Measurements from ENCODE around the gene CA10. TPM values are rescaled to one million over a fixed set of nuclear protein-coding genes. Genes with fewer than 3 reads are reported as not detected.

Gene CA10
- polyA plus RNA-seq, 6 donors from 2014 or later = not detected

- no peak overlapping the region for H3K27ac Mint-ChIP-seq
- no peaks in the 10 kb centered on the region for H3K9me3 Mint-ChIP-seq
- peaks cover 26 to 34% (median 31%) of the 10 kb centered on the region in 3 donors for H3K27me3 Mint-ChIP-seq
- DNase-seq = no peak
- H3K4me3 Mint-ChIP-seq = no peak overlapping the region
- no peak for ATAC-seq (ENCODE audit: low read depth in 2 of 2)
- peaks cover 0 to 3% (median 0%) of the 10 kb centered on the region in 3 donors for H3K4me1 Mint-ChIP-seq
- H3K36me3 Mint-ChIP-seq = no peaks in the 10 kb centered on the region
Observed at GRCh38 chr17:51765282-51766135, 393.0 kb downstream of the CA10 start.

GRCh38 chr17:51764387-51764971 is 394.0 kb downstream of the CA10 start:
- peaks cover 29 to 42% (median 36%) of the 10 kb centered on the region in 3 donors for H3K27me3 Mint-ChIP-seq
- no peak overlapping the region for H3K27ac Mint-ChIP-seq
- peaks cover 0 to 2% (median 0%) of the 10 kb centered on the region in 7 donors for H3K9me3 Mint-ChIP-seq
- H3K36me3 Mint-ChIP-seq = no peaks in the 10 kb centered on the region
- DNase-seq (no peak), ATAC-seq (ENCODE audit: low read depth in 2 of 2) (no peak)
- H3K4me1 Mint-ChIP-seq = peaks cover 0 to 3% (median 0%) of the 10 kb centered on the region in 3 donors
- H3K4me3 Mint-ChIP-seq = no peak overlapping the region

GRCh38 chr17:51763058-51763457 is 395.5 kb downstream of the CA10 start:
- peaks cover 0 to 2% (median 0%) of the 10 kb centered on the region in 7 donors for H3K9me3 Mint-ChIP-seq
- peaks cover 29 to 48% (median 36%) of the 10 kb centered on the region in 3 donors for H3K27me3 Mint-ChIP-seq
- DNase-seq = no peak
- no peak overlapping the region for H3K4me3 Mint-ChIP-seq
- no peak for ATAC-seq (ENCODE audit: low read depth in 2 of 2)
- H3K4me1 Mint-ChIP-seq = peaks cover 0 to 3% (median 0%) of the 10 kb centered on the region in 3 donors
- H3K27ac Mint-ChIP-seq = no peak overlapping the region
- no peaks in the 10 kb centered on the region for H3K36me3 Mint-ChIP-seq

GRCh38 chr17:51761105-51761504 is 397.4 kb downstream of the CA10 start:
- ATAC-seq (ENCODE audit: low read depth in 2 of 2) (no peak), DNase-seq (no peak)
- no peak overlapping the region for H3K27ac Mint-ChIP-seq
- peaks cover 0 to 2% (median 0%) of the 10 kb centered on the region in 7 donors for H3K9me3 Mint-ChIP-seq
- peaks cover 0 to 3% (median 0%) of the 10 kb centered on the region in 3 donors for H3K4me1 Mint-ChIP-seq
- H3K36me3 Mint-ChIP-seq = no peaks in the 10 kb centered on the region
- H3K27me3 Mint-ChIP-seq = peaks cover 29 to 48% (median 35%) of the 10 kb centered on the region in 3 donors
- H3K4me3 Mint-ChIP-seq = no peak overlapping the region

DNA sequence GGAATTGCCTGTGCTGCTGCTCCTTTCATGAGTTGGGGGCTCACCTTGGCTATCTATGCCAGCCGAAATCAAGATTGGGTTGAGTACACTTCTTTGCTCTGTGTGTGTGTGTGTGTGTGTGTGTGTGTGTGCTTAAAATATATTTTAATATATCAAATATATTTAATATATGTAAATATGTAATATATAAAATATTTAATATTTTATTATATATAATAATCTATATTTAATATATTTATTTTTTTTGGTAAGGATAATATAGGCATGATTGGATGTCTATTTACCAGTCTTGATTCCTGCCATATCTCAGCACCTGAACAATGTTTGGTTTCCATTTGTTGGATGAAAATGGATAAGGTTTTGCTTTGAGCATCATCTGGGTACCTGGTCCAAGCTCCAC is 399.3 kb downstream of the CA10 start:
- Mint-ChIP-seq H3K9me3 (peaks cover 0 to 2% (median 0%) of the 10 kb centered on the region in 7 donors), H3K36me3 (no peaks in the 10 kb centered on the region), H3K27ac (no peak overlapping the region), H3K4me3 (no peak overlapping the region), H3K27me3 (peaks cover 20 to 37% (median 24%) of the 10 kb centered on the region in 3 donors), H3K4me1 (peaks cover 0 to 2% (median 0%) of the 10 kb centered on the region in 3 donors)
- ATAC-seq (ENCODE audit: low read depth in 2 of 2) (no peak), DNase-seq (no peak)

DNA sequence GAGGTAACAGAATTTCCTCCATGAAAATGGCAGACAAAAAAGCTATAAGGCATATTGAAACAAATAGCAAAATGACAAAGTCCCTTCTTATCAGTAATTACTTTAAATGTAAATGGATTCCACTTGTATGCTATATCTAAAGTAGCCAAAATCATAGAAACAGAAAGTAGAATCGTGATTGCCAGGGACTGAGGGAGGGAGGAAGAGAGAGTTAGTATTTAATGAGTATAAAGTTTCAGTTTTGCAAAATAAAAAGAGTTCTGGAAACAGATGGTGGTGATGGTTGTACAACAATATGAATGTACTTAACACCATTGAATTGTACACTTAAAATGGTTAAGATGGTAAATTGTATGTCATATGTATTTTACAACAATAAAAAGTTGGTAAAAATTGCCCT is 407.4 kb downstream of the CA10 start:
- Mint-ChIP-seq H3K27ac (no peak overlapping the region), H3K36me3 (no peaks in the 10 kb centered on the region), H3K4me3 (no peak overlapping the region), H3K27me3 (peaks cover 0 to 4% (median 0%) of the 10 kb centered on the region in 3 donors), H3K4me1 (no peaks in the 10 kb centered on the region), H3K9me3 (peaks cover 0 to 4% (median 0%) of the 10 kb centered on the region in 7 donors)
- no peak for ATAC-seq (ENCODE audit: low read depth in 2 of 2)
- no peak for DNase-seq

- no peaks in the 10 kb centered on the region for H3K36me3 Mint-ChIP-seq
- ATAC-seq (ENCODE audit: low read depth in 2 of 2) = no peak
- peaks cover 0 to 4% (median 0%) of the 10 kb centered on the region in 7 donors for H3K9me3 Mint-ChIP-seq
- H3K27ac Mint-ChIP-seq = no peak overlapping the region
- no peak overlapping the region for H3K4me3 Mint-ChIP-seq
- H3K27me3 Mint-ChIP-seq = peaks cover 0 to 4% (median 0%) of the 10 kb centered on the region in 3 donors
- DNase-seq = no peak
- no peaks in the 10 kb centered on the region for H3K4me1 Mint-ChIP-seq
Observed at GRCh38 chr17:51748749-51749604, 409.5 kb downstream of the CA10 start.

GRCh38 chr17:51746421-51746820 is 412.1 kb downstream of the CA10 start:
- H3K4me1 Mint-ChIP-seq = no peaks in the 10 kb centered on the region
- ATAC-seq (ENCODE audit: low read depth in 2 of 2) = no peak
- peaks cover 0 to under 1% (median 0%) of the 10 kb centered on the region in 3 donors for H3K27me3 Mint-ChIP-seq
- no peaks in the 10 kb centered on the region for H3K36me3 Mint-ChIP-seq
- no peak overlapping the region for H3K27ac Mint-ChIP-seq
- H3K9me3 Mint-ChIP-seq = peaks cover 0 to 4% (median 0%) of the 10 kb centered on the region in 7 donors
- no peak overlapping the region for H3K4me3 Mint-ChIP-seq
- no peak for DNase-seq

DNA sequence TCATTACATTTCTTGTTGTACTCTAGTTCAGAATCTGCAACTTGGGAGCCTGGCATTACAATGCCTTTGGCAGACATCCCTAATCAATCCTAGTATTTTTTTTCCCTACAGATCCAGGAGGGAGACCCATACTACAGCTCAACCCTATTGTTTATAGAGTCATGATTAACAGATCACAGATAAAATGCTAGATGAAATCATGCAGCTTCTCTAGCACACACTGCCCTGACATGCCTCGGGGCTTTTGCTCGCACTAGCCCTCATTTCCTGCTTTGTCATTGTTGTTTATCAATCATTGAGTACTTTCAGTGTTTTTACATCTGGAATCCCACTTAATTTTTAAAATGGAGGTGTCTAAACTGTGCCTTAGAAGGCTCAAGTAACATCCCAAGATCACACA is 412.5 kb downstream of the CA10 start:
- Mint-ChIP-seq H3K27ac (no peak overlapping the region), H3K4me3 (no peak overlapping the region), H3K9me3 (peaks cover 0 to 4% (median 0%) of the 10 kb centered on the region in 7 donors), H3K4me1 (no peaks in the 10 kb centered on the region), H3K27me3 (no peaks in the 10 kb centered on the region), H3K36me3 (no peaks in the 10 kb centered on the region)
- no peak for ATAC-seq (ENCODE audit: low read depth in 2 of 2)
- DNase-seq = no peak

- ATAC-seq (ENCODE audit: low read depth in 2 of 2) (no peak), DNase-seq (no peak)
- H3K36me3 Mint-ChIP-seq = no peaks in the 10 kb centered on the region
- peaks cover 0 to 4% (median 0%) of the 10 kb centered on the region in 7 donors for H3K9me3 Mint-ChIP-seq
- H3K4me3 Mint-ChIP-seq = no peak overlapping the region
- no peak overlapping the region for H3K27ac Mint-ChIP-seq
- H3K4me1 Mint-ChIP-seq = no peaks in the 10 kb centered on the region
- peaks cover 0 to 7% (median 0%) of the 10 kb centered on the region in 3 donors for H3K27me3 Mint-ChIP-seq
Observed at GRCh38 chr17:51743477-51743876, 415.0 kb downstream of the CA10 start.

DNA sequence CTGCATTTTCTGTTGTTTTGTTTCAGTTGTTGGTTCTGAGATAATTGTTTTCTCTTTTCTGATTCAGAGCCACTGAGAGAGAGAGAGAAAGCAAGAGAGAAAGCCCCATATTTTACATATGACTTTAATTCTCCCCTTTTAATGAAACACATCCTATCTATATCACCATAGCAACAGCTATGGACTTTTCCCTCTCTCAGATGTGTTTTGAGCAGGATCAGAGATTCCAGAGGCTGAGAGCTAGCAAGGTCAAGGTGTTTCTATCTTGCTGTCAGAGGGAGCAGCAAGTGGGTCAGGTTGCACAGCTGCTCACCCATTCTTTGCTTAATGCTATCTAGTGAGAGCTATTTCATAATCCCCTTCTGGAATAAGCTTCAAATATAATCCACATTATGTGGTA is 415.9 kb downstream of the CA10 start:
- H3K4me1 Mint-ChIP-seq = no peaks in the 10 kb centered on the region
- ATAC-seq (ENCODE audit: low read depth in 2 of 2) = no peak

DNA sequence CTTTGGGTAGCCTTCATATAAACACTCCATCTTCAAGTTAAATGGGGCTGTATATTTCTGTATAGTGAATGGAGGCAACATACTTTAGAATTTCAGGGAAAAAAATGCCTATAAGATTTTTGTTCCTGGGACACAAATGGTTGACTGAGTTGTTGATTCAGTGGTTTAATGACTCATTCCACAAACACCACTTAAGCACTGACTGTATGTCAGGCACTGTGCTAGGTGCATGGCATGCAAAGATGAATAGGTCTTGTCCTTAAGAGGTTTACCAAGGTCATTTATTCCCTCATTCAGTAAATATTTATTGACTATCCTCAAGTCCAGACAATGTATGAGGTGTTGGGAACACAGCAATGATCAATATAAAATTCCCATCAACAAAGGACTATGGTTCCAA is 417.1 kb downstream of the CA10 start:
- no peak for DNase-seq
- Mint-ChIP-seq H3K27ac (no peak overlapping the region), H3K9me3 (peaks cover 0 to 4% (median 0%) of the 10 kb centered on the region in 7 donors)

More for the DNA sequence above, 415.9 kb downstream of the CA10 start:
- H3K36me3 Mint-ChIP-seq = no peaks in the 10 kb centered on the region
- peaks cover 0 to 7% (median 0%) of the 10 kb centered on the region in 3 donors for H3K27me3 Mint-ChIP-seq
- no peak overlapping the region for H3K4me3 Mint-ChIP-seq
- no peak for DNase-seq
- H3K9me3 Mint-ChIP-seq = peaks cover 0 to 4% (median 0%) of the 10 kb centered on the region in 7 donors
- no peak overlapping the region for H3K27ac Mint-ChIP-seq

DNA sequence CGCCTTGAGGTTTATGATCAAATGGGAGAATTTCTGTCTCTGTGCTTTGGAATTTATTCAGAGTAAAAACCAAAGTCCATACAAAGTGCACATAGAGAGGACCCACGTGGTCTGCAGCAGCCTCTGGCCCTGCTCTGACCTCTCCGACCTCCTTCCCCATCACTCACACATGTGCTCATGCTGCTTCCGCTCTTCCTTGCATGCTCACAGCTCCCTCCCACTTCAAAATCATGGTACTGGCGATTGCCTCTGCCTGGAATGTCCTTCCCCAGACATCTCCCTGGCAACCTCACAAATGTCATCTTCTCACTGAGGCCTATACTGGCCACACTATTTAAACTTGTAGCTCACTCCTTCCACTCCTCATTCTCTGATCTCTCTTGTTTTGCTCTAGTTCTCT is 418.0 kb downstream of the CA10 start:
- no peak for ATAC-seq (ENCODE audit: low read depth in 2 of 2)
- Mint-ChIP-seq H3K27ac (no peak overlapping the region), H3K4me3 (no peak overlapping the region), H3K27me3 (peaks cover 0 to 7% (median 0%) of the 10 kb centered on the region in 3 donors), H3K36me3 (no peaks in the 10 kb centered on the region), H3K9me3 (peaks cover 0 to 4% (median 0%) of the 10 kb centered on the region in 7 donors), H3K4me1 (no peaks in the 10 kb centered on the region)
- no peak for DNase-seq

More for the DNA sequence above, 417.1 kb downstream of the CA10 start:
- Mint-ChIP-seq H3K27me3 (peaks cover 0 to 7% (median 0%) of the 10 kb centered on the region in 3 donors), H3K36me3 (no peaks in the 10 kb centered on the region), H3K4me3 (no peak overlapping the region), H3K4me1 (no peaks in the 10 kb centered on the region)
- ATAC-seq (ENCODE audit: low read depth in 2 of 2) = no peak

Data from naive B cell (primary cell).